GM12891 (cell line): ENCODE measurements around the gene NDUFV2.
A peak's percentile ranks its signal among the peaks of the same experiment; 100 is the strongest.

Source experiments
- DNase-seq: peaks from one replicate; pipeline ENCODE4 v3.0.0; 2011; ENCODE audit warnings: low spot score; ENCODE audit not compliant: insufficient read length
- FAIRE-seq: peaks from 2 replicates; lab custom pipeline; 2011; peaks lifted over from hg19 to GRCh38; lab: Jason Lieb, UNC
- PAX5 ChIP-seq: IDR thresholded peaks from 2 replicates; pipeline ENCODE4 v1.6.1; 2011; ENCODE audit warnings: low read length, moderate library complexity, mild to moderate bottlenecking; ENCODE audit not compliant: insufficient read depth, severe bottlenecking
- POLR2A ChIP-seq: IDR thresholded peaks from 2 replicates; pipeline ENCODE4 v1.6.1; 2011; ENCODE audit warnings: low read depth, low read length, control low read depth
- POLR2AphosphoS5 ChIP-seq: IDR thresholded peaks from 2 replicates; pipeline ENCODE4 v1.6.1; 2011; ENCODE audit warnings: low read depth, low read length, control low read depth
- POU2F2 ChIP-seq: IDR thresholded peaks from 2 replicates; pipeline ENCODE4 v1.6.1; 2011; ENCODE audit warnings: low read depth, mild to moderate bottlenecking, control low read depth, low read length, moderate library complexity
- SPI1 ChIP-seq: IDR thresholded peaks from 2 replicates; pipeline ENCODE4 v1.6.1; 2011; ENCODE audit warnings: low read depth, low read length, control low read depth
- TAF1 ChIP-seq: IDR thresholded peaks from 2 replicates; pipeline ENCODE4 v1.6.1; 2011; ENCODE audit warnings: low read depth, low read length, control low read depth

The NDUFV2 gene

DNA sequence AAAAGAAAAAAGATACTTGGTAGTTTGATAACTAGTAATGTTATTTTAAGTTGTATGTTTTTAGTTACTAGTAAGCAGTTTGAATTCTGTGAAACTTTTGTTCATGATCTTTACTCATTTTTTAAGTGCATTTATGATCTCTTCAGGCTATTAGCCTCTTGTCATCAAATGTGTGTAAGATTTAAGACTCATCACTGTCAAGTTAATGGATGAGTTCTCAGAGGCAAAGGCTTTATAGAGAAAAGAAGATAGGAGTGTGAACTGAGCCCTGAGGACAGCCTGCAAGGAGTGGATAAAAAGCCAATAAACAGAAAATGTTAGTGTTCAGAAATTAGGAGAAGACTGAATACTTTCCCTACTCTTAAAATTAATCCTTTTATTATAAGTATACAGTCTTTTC, 13.5 kb downstream of the NDUFV2 start:
- TF ChIP-seq TAF1 (no peak), SPI1 (no peak), POLR2AphosphoS5 (no peak), POLR2A (no peak), POU2F2 (no peak), PAX5 (no peak)
- FAIRE-seq = peak; percentile 48
- DNase-seq = no peak

DNA sequence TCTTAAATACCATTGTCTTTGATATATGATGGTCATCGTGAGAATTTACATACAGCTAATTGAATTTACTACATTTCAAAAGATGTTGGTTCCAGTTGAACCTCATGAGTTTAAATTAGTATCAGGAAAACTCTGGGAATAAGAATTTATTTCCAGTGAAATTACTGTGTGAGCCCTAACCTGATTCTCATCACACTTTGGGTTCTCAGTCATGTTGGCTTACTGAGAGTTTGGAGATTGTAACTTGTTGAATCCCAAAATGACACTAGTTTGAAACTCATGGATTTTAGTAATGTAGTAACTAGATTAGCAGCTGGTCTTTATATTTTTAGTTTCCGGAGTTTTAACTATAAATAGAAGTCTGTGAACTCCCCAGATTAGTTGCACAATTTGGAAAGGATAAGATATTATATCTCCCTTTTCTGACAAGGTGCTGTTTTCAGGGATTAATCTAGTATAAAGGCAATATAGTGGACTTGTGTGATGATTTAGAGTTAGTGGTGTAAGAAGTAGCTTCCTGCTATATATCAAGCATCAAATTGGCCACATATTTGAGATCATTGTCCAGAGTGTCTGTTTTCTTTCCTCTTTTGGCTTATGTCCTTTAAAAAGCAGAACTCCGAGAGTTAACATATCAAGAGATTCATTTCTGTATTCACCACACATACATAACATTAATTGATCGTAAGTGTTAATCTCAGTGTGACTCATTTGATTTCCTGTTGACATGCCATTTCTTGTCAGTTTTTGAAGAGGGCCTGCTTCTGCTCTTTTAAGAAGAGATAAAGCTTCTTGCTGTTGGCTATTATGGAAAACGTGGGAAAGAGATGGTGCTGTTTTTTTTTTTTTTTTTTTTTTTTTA, 15.7 kb downstream of the NDUFV2 start:
- no peak for DNase-seq
- FAIRE-seq = peak; percentile 84
- TF ChIP-seq SPI1 (peak; percentile 76), TAF1 (no peak), POU2F2 (no peak), PAX5 (no peak), POLR2AphosphoS5 (no peak)

DNA sequence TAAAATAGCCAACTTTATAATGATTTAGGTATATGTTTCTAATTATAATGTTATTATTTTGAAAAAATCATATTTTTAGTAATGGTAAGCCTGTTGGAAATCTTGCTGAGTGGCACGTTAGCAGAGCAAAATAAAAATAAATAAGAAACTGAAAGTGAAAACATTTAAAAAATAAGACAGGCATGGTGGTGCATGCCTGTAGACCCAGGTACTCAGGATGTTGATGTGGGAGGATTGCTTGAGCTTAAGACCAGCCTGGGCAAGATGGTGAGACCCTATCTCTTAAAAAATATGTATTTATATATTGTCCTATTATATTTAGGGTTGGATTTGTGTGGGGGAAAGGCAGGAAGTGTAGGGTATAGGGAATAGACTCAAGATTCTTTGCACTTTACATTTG, 18.3 kb downstream of the NDUFV2 start:
- DNase-seq = no peak
- TF ChIP-seq POU2F2 = no peak
- TF ChIP-seq SPI1 = no peak
- FAIRE-seq = peak; percentile 28

DNA sequence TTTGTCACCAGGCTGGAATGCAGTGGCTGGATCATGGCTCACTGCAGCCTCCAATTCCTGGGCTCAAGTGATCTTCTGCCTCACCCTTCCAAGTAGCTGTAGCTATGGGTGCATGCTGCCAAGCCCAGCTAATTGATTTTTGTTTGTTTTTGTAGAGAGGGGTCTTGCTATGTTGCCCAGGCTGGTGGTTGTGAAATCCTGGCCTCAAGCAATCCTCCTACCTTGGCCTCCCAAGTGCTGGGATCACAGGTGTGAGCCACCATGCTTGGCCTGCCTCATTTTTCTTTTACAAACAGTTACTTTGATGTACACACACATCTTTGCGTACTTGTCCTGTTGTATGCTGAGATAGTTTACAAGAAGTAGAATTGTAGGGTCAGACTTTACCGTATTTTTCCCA, 21.0 kb downstream of the NDUFV2 start:
- TF ChIP-seq POLR2A (no peak), TAF1 (no peak), POLR2AphosphoS5 (no peak), SPI1 (no peak), PAX5 (no peak), POU2F2 (no peak)
- DNase-seq (no peak), FAIRE-seq (peak; percentile 75)

DNA sequence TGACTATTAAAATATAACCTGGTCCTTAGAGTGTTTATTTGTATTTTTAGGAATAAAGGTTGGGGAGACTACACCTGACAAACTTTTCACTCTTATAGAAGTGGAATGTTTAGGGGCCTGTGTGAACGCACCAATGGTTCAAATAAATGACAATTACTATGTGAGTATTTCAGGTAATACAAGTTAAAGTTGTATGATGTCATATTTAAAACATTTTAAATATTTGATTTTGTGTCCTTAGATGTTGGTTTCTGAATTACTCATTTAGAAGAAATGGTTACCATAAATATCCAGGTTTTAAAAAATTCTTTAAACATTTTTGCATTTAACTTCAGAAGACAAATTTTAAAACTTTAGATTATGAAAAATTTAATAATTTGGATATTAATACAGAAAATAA, 22.3 kb downstream of the NDUFV2 start:
- no peak for FAIRE-seq

DNA sequence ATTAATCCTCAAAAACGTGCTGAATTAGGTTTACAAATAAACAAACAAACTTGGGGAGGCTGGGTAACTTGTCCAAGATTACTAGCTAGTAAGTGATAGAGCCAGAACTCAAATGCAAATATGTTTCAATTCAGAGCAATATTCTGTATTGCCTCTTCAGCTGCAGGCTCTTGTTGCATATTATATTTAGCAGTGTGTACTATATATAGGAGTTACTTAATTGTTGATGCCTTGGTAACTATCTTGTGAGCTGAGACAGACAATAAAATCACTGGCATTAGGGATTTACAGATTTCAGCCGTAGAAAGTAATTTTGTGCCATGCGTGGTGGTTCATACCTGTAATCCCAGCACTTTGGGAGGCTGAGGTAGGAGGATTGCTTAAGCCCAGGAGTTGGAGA, 23.8 kb downstream of the NDUFV2 start:
- no peak for TF ChIP-seq POU2F2
- no peak for TF ChIP-seq PAX5
- TF ChIP-seq POLR2A = no peak
- no peak for TF ChIP-seq TAF1
- TF ChIP-seq POLR2AphosphoS5 = no peak
- no peak for TF ChIP-seq SPI1
- peak; percentile 41 for FAIRE-seq
- no peak for DNase-seq

More for the DNA sequence above, 22.3 kb downstream of the NDUFV2 start:
- TF ChIP-seq POU2F2 (no peak), POLR2AphosphoS5 (no peak), POLR2A (no peak), PAX5 (no peak)
- DNase-seq = no peak

DNA sequence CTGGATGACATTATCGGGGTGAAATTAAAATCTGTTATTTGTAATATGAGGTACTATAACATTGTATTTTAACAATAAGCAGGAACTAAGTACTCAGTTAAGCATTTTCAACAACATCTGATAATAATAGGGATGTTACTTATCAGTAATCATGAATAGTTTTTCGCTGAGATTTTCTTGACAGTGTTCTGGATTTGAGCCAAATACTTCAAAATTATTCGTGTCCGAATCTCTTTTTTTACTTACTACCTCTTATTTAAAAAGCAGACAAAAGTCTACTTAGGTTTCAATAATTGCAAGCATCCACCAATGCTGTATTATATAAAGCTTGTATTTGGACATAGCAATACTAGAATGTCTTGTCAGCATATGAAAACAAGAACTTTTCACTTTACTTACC, 27.7 kb downstream of the NDUFV2 start:
- no peak for DNase-seq
- FAIRE-seq = no peak
- TF ChIP-seq POLR2A (no peak), POU2F2 (no peak), POLR2AphosphoS5 (no peak), SPI1 (no peak), PAX5 (no peak), TAF1 (no peak)

DNA sequence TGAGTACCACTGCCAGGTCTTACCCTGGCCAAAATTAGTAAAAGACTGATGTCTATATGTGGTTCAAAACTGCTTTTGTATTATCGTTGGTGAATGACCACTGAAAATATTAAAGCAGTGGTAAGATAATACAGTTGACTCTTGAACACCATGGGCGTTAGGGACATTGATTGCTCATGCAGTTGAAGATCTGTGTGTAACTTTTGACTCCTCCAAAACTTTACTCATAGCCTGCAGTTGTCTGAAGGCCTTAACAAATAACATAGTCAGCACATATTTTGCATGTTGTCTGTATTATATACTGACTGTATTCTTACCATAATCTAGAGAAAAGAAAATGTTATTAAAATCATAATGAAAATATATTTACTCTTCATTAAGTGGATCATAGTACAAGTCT, 28.3 kb downstream of the NDUFV2 start:
- DNase-seq (no peak), FAIRE-seq (no peak)
- no peak for TF ChIP-seq POLR2AphosphoS5
- TF ChIP-seq PAX5 = no peak
- no peak for TF ChIP-seq POU2F2
- no peak for TF ChIP-seq TAF1
- no peak for TF ChIP-seq POLR2A
- TF ChIP-seq SPI1 = no peak

DNA sequence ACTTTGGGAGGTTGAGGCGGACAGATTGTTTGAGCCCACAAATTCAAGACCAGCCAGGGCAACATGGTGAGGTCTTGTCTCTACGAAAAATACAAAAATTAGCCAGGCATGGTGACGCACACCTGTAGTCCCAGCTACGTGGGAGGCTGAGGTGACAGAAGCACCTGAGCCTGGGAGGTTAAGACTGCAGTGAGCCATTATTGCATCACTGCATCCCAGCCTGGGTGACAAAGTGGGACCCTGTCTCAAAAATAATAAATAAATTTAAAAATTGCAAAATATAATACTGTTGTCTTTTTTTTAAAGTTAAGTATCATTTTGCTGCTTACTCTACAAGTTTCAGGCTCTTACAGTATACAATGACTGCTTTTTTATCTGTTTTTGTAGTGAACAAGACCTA, 30.1 kb downstream of the NDUFV2 start:
- FAIRE-seq (no peak), DNase-seq (no peak)
- TF ChIP-seq SPI1 = no peak
- no peak for TF ChIP-seq PAX5
- no peak for TF ChIP-seq POU2F2
- TF ChIP-seq TAF1 = no peak
- no peak for TF ChIP-seq POLR2A
- no peak for TF ChIP-seq POLR2AphosphoS5

DNA sequence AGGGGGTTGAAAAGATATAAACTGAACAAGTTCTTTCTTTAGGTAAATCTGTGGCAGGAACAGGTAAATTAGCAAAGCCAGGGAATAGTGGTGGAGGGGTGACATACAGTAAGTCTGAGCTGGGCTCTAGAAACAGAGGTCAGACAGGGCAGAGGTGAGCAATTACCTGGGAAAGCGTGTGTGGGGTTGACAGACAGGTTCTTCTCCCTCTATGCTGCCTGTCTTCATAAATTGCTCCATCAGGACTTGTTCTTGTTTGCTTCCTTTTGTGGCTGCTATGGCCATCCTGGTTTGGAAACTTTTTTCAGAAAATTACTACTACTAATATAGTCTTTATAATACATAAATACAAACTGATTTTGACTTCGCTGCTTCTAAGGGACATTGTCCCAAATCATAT, 30.7 kb downstream of the NDUFV2 start:
- FAIRE-seq (no peak), DNase-seq (no peak)
- TF ChIP-seq SPI1 (no peak), TAF1 (no peak), POLR2AphosphoS5 (no peak), POLR2A (no peak), PAX5 (no peak), POU2F2 (no peak)
